ENCODE data around the gene CLIC6.

The CLIC6 gene

GRCh38 chr21:34668803-34669148 is at the start of gene CLIC6:
Gene CLIC6, plus strand, starts transcription at chr21:34668994. Its CDS starts 395 bp downstream, at chr21:34669389.
- no peaks in the 10 kb centered on the region for H3K9me3 ChIP-seq
- H3K4me1 ChIP-seq (ENCODE audit: control insufficient read depth in 1 of 2, insufficient read depth in 1 of 2, low read depth in 1 of 2, low read length in 1 of 2): peaks cover 0 to 6% of the 10 kb centered on the region in 2 experiments
- H3K36me3 ChIP-seq: no peaks in the 10 kb centered on the region
- no peak within 1 kb of the TSS for H3K4me3 ChIP-seq (ENCODE audit: low read depth in 1 of 2, low read length in 1 of 2)
- no peak for TF ChIP-seq CTCF (IDR thresholded peaks at IDR 0.05)
- H3K27me3 ChIP-seq: peaks cover 93% of the 10 kb centered on the region
- H3K27ac ChIP-seq: no peak within 1 kb of the TSS

- no peaks in the 10 kb centered on the region for H3K27me3 ChIP-seq
- no peak for TF ChIP-seq CTCF (IDR thresholded peaks at IDR 0.05)
Observed at GRCh38 chr21:34619841-34620665, 48.7 kb upstream of the CLIC6 start.

GRCh38 chr21:34621434-34622350 is 47.1 kb upstream of the CLIC6 start:
- H3K9me3 ChIP-seq: no peaks in the 10 kb centered on the region
- H3K36me3 ChIP-seq: no peaks in the 10 kb centered on the region
- no peaks in the 10 kb centered on the region for H3K27me3 ChIP-seq
- no peak overlapping the region for H3K27ac ChIP-seq
- peaks cover 12 to 13% of the 10 kb centered on the region in 2 experiments for H3K4me1 ChIP-seq (ENCODE audit: control insufficient read depth in 1 of 2, insufficient read depth in 1 of 2, low read depth in 1 of 2, low read length in 1 of 2)
- TF ChIP-seq CTCF (IDR thresholded peaks at IDR 0.05): no peak
- no peak overlapping the region for H3K4me3 ChIP-seq (ENCODE audit: low read depth in 1 of 2, low read length in 1 of 2)

More at GRCh38 chr21:34619841-34620665, 48.7 kb upstream of the CLIC6 start:
- Histone ChIP-seq H3K27ac (no peak overlapping the region), H3K9me3 (no peaks in the 10 kb centered on the region), H3K4me3 (ENCODE audit: low read depth in 1 of 2, low read length in 1 of 2) (no peak overlapping the region), H3K36me3 (no peaks in the 10 kb centered on the region), H3K4me1 (ENCODE audit: control insufficient read depth in 1 of 2, insufficient read depth in 1 of 2, low read depth in 1 of 2, low read length in 1 of 2) (peaks cover 18 to 19% of the 10 kb centered on the region in 2 experiments)

- Histone ChIP-seq H3K27ac (no peak overlapping the region), H3K9me3 (no peaks in the 10 kb centered on the region), H3K27me3 (no peaks in the 10 kb centered on the region), H3K4me1 (ENCODE audit: control insufficient read depth in 1 of 2, insufficient read depth in 1 of 2, low read depth in 1 of 2, low read length in 1 of 2) (peaks cover 9 to 10% of the 10 kb centered on the region in 2 experiments), H3K36me3 (no peaks in the 10 kb centered on the region), H3K4me3 (ENCODE audit: low read depth in 1 of 2, low read length in 1 of 2) (no peak overlapping the region)
- no peak for TF ChIP-seq CTCF (IDR thresholded peaks at IDR 0.05)
Observed at GRCh38 chr21:34623516-34623915, 45.3 kb upstream of the CLIC6 start.

- Histone ChIP-seq H3K4me1 (ENCODE audit: control insufficient read depth in 1 of 2, insufficient read depth in 1 of 2, low read depth in 1 of 2, low read length in 1 of 2) (no peaks in the 10 kb centered on the region), H3K36me3 (no peaks in the 10 kb centered on the region), H3K9me3 (no peaks in the 10 kb centered on the region), H3K27ac (no peak overlapping the region), H3K27me3 (no peaks in the 10 kb centered on the region), H3K4me3 (ENCODE audit: low read depth in 1 of 2, low read length in 1 of 2) (no peak overlapping the region)
- no peak for TF ChIP-seq CTCF (IDR thresholded peaks at IDR 0.05)
Observed at GRCh38 chr21:34625030-34625593, 43.7 kb upstream of the CLIC6 start.
